Measurements from ENCODE around the gene CYB5R4. TPM values are rescaled to one million over a fixed set of nuclear protein-coding genes. Genes with fewer than 3 reads are reported as not detected.

Gene CYB5R4
- total RNA-seq, 1 experiment from 2014 or later: 24.0 TPM

DNA sequence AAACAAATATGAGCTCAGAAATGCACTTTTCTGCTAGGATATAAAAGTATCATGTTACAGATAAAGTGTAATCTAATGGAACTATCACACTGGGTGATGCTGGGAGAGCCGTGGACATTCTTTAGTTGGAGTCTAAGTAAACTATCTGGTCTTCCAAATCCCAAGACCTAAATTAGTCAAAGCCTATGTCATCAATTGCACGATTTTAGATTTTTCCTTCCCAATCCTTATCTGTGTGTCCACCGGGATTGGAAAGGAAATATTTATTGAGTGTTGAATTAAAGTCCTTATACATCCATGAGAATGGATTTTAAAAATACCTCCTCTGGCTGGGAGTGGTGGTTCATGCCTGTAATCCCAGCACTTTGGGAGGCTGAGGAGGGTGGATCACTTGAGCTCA is 154.4 kb downstream of the CYB5R4 start (continued):
- no peak for TF ChIP-seq EZH2phosphoT487 (IDR thresholded peaks at IDR 0.05; ENCODE audit: borderline replicate concordance)

DNA sequence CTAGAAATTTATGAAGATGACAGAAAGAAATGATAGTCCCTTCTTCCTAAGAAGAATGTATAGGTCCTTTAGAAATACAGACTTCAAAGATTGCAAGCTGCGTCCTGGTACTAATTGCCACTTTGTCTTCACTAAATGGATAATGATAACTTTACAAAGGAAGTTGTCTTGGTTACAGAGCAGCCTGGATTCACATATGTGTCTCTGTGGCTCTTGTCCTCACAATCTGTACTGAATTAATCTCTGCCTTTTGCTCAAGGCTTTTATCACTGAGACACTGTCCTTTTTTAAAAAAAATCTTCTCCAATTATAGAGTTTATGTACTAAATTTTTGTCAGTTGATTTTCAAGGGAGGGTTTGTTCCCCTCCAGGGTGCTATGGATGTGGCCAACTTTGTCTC is 156.5 kb downstream of the CYB5R4 start:
- H3K27me3 ChIP-seq (ENCODE audit: insufficient read depth, low read length): no peaks in the 10 kb centered on the region
- H3K9me2 ChIP-seq (ENCODE audit: insufficient read depth): no peaks in the 10 kb centered on the region
- peaks cover 0 to 10% of the 10 kb centered on the region in 2 experiments; a peak in 2 of 4 replicates for H3K4me1 ChIP-seq (ENCODE audit: control insufficient read depth in 1 of 2, insufficient read depth in 2 of 2, low read length in 2 of 2)
- CTCF ChIA-PET: no interaction called here
- ATAC-seq: no peak
- TF ChIP-seq ZBTB33 (IDR thresholded peaks at IDR 0.05; ENCODE audit: extremely low read depth, insufficient replicate concordance, low read length): no peak
- no peaks in the 10 kb centered on the region for H3K79me2 ChIP-seq (ENCODE audit: insufficient read depth, low read length)
- H3K4me3 ChIP-seq (replicated peaks in 1 of 2; ENCODE audit: low read depth in 1 of 2, low read length in 2 of 2): no peak overlapping the region
- H3K36me3 ChIP-seq (ENCODE audit: control insufficient read depth in 1 of 2, insufficient read depth in 2 of 2, low read length in 2 of 2): no peaks in the 10 kb centered on the region
- no peak overlapping the region for H3K4me2 ChIP-seq (ENCODE audit: low read length)
- H4K20me1 ChIP-seq (ENCODE audit: insufficient read depth): no peaks in the 10 kb centered on the region
- H2AFZ ChIP-seq (ENCODE audit: low read depth, low read length, poor library complexity, severe bottlenecking): no peak overlapping the region
- RAD21 ChIA-PET (ENCODE audit: low non-redundant PET in 1 of 2, low total read pairs in 2 of 2, uncharacterized antibody in 2 of 2, unreplicated experiment in 2 of 2): no interaction called here
- H3K9ac ChIP-seq (ENCODE audit: low read length): no peak overlapping the region
- no TSS peak for BruUV-seq (replicated peaks)
- intact Hi-C loops (cut with micrococcal nuclease): no loop called here
- no peak for DNase-seq (ENCODE audit: low read depth, low spot score)
- POLR2A ChIA-PET: no interaction called here
- no peak overlapping the region for H3K27ac ChIP-seq (ENCODE audit: low read depth, low read length)
- no peaks in the 10 kb centered on the region for H3K9me3 ChIP-seq (ENCODE audit: control insufficient read depth in 1 of 2, insufficient read depth in 1 of 2, low read depth in 1 of 2, low read length in 2 of 2)

Other genes with a start within 250 kb of the CYB5R4 start
- not detected for gene SNAP91, start 150.6 kb upstream of the CYB5R4 start, total RNA-seq (2021; ENCODE audit: unreplicated experiment)
- gene RIPPLY2, start 6.3 kb upstream of the CYB5R4 start, total RNA-seq (2021; ENCODE audit: unreplicated experiment): not detected
- 1.4 TPM for gene MRAP2, start 174.1 kb downstream of the CYB5R4 start, total RNA-seq (2021; ENCODE audit: unreplicated experiment)

Measured in HCT116 (cell line).